Measurements from ENCODE around the gene XRCC1. TPM values are rescaled to one million over a fixed set of nuclear protein-coding genes. Genes with fewer than 3 reads are reported as not detected.

Gene XRCC1
- total and polyA plus RNA-seq, 2 experiments from 2014 or later: 35.3 to 49.5 TPM

GRCh38 chr19:43597876-43598275 is 22.5 kb upstream of the XRCC1 start (continued):
- TF ChIP-seq REST (IDR thresholded peaks at IDR 0.05; ENCODE audit: unreplicated experiment): no peak

- Histone ChIP-seq H3K4me1 (ENCODE audit: insufficient read depth) (peaks cover 10% of the 10 kb centered on the region), H3K4me3 (peak overlapping the region; percentile 76), H4K20me1 (replicated peaks; ENCODE audit: insufficient read depth) (peaks cover 8% of the 10 kb centered on the region; the same call in 1 of the 2 replicates), H3K27me3 (ENCODE audit: insufficient read depth) (no peaks in the 10 kb centered on the region), H2AFZ (peak overlapping the region; percentile 7; the same call in 1 of the 2 replicates), H3K9me2 (ENCODE audit: insufficient read depth) (no peaks in the 10 kb centered on the region), H3K79me2 (replicated peaks; ENCODE audit: insufficient read depth) (peaks cover 23% of the 10 kb centered on the region), H3K36me3 (ENCODE audit: insufficient read depth) (peaks cover 8% of the 10 kb centered on the region; the same call in 1 of the 2 replicates), H3F3A (replicated peaks; ENCODE audit: low read depth) (0 out of 2 replicates have a peak, but pooled peaks cover 11% of the 10 kb centered on the region), H3K4me2 (peak overlapping the region; percentile 93), H3K27ac (ENCODE audit: low read depth) (peak overlapping the region; percentile 95)
- TF ChIP-seq STAT1 (IDR thresholded peaks at IDR 0.05; ENCODE audit: unreplicated experiment): no peak
- TF ChIP-seq, protein P1, sequence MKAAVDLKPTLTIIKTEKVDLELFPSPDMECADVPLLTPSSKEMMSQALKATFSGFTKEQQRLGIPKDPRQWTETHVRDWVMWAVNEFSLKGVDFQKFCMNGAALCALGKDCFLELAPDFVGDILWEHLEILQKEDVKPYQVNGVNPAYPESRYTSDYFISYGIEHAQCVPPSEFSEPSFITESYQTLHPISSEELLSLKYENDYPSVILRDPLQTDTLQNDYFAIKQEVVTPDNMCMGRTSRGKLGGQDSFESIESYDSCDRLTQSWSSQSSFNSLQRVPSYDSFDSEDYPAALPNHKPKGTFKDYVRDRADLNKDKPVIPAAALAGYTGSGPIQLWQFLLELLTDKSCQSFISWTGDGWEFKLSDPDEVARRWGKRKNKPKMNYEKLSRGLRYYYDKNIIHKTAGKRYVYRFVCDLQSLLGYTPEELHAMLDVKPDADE (IDR thresholded peaks at IDR 0.05): no peak
- Mint-ChIP-seq H3K27me3 (ENCODE audit: insufficient read depth, low read depth, poor library complexity) (peaks cover 14% of the 10 kb centered on the region), H3K27ac (peak overlapping the region; percentile 100), H3K4me1 (peaks cover 19% of the 10 kb centered on the region), H3K36me3 (ENCODE audit: low read depth) (peaks cover 18% of the 10 kb centered on the region), H3K4me3 (peak overlapping the region; percentile 98), H3K9me3 (peaks cover 2% of the 10 kb centered on the region; the same call in 2 of the 3 replicates)
- ATAC-seq: no peak
- no peak for DNase-seq (ENCODE audit: low spot score)
Measured at GRCh38 chr19:43596842-43597461, 21.6 kb upstream of the XRCC1 start.

GRCh38 chr19:43595999-43596841 is 20.9 kb upstream of the XRCC1 start, which contains the start of the genes IRGQ and ZNF576:
Gene IRGQ, minus strand, starts transcription at chr19:43596134. Its CDS starts 796 bp downstream, at chr19:43595338.
Gene ZNF576, plus strand, starts transcription at chr19:43596595. Its CDS starts 514 bp downstream, at chr19:43597109.
- H3K9me2 ChIP-seq (ENCODE audit: insufficient read depth): no peaks in the 10 kb centered on the region
- peaks cover 14% of the 10 kb centered on the region for H3K27me3 Mint-ChIP-seq (ENCODE audit: insufficient read depth, low read depth, poor library complexity)
- peaks cover 10% of the 10 kb centered on the region for H3K4me1 ChIP-seq (ENCODE audit: insufficient read depth)
- peak within 1 kb of the TSS; percentile 95 for H3K27ac ChIP-seq (ENCODE audit: low read depth)
- H3K4me1 Mint-ChIP-seq: peaks cover 19% of the 10 kb centered on the region
- peaks cover 2% of the 10 kb centered on the region; the same call in 2 of the 3 replicates for H3K9me3 Mint-ChIP-seq
- H2AFZ ChIP-seq: peak within 1 kb of the TSS; percentile 8
- H3F3A ChIP-seq (replicated peaks; ENCODE audit: low read depth): 0 out of 2 replicates have a peak, but pooled peaks cover 11% of the 10 kb centered on the region
- H4K20me1 ChIP-seq (replicated peaks; ENCODE audit: insufficient read depth): peaks cover 8% of the 10 kb centered on the region; the same call in 1 of the 2 replicates
- H3K4me2 ChIP-seq: peak within 1 kb of the TSS; percentile 97
- H3K36me3 ChIP-seq (ENCODE audit: insufficient read depth): peaks cover 8% of the 10 kb centered on the region; the same call in 1 of the 2 replicates
- no peaks in the 10 kb centered on the region for H3K27me3 ChIP-seq (ENCODE audit: insufficient read depth)
- ATAC-seq (peak; percentile 76), DNase-seq (ENCODE audit: low spot score) (peak; percentile 100)
- H3K36me3 Mint-ChIP-seq (ENCODE audit: low read depth): peaks cover 18% of the 10 kb centered on the region
- H3K27ac Mint-ChIP-seq: peak within 1 kb of the TSS; percentile 100
- peaks cover 23% of the 10 kb centered on the region for H3K79me2 ChIP-seq (replicated peaks; ENCODE audit: insufficient read depth)
- peak within 1 kb of the TSS; percentile 76 for H3K4me3 ChIP-seq
- peak within 1 kb of the TSS; percentile 98 for H3K4me3 Mint-ChIP-seq
- TF ChIP-seq POLR2AphosphoS5 (IDR thresholded peaks at IDR 0.05; ENCODE audit: low read depth) (peak; percentile 69), ZNF331 (CRISPR knock-in tag; IDR thresholded peaks at IDR 0.05; ENCODE audit: low read depth) (no peak), CREB1 (CRISPR knock-in tag; IDR thresholded peaks at IDR 0.05; ENCODE audit: low read depth) (peak; percentile 98)
